Right lobe of liver (tissue), 6 donors: ENCODE results near the gene PTPRN2. TPM values are rescaled to one million over a fixed set of nuclear protein-coding genes. Genes with fewer than 3 reads are reported as not detected.

Experiments
- ATAC-seq, 4 donors: fragments of 200-7000 bp; cut with Tn5 transposase; one replicate each; pipeline ENCODE4 v1.9.1; 2020; ENCODE audit warnings: mild to moderate bottlenecking in 4 of 4, moderate library complexity in 4 of 4
- DNase-seq, 3 donors: peaks; one replicate each; pipeline ENCODE4 v3.0.0-alpha.2; 2020
- H3K27ac ChIP-seq, 3 donors: fragments of 200-600 bp; one replicate each; pipeline ENCODE4 v1.8.0; 2022
- H3K27me3 ChIP-seq, 2 donors: fragments of 200-600 bp; one replicate each; pipeline ENCODE4 v1.8.0; 2022
- H3K36me3 ChIP-seq, 4 donors: fragments of 200-600 bp; sonication (generic) in 1 of 4; one replicate each; pipeline versions ENCODE4 v1.5.1 to v1.8.0; 2017 to 2022; ENCODE audit warnings: control low read depth in 1 of 4
- H3K4me1 ChIP-seq, 4 donors: fragments of 200-600 bp; sonication (generic) in 1 of 4; one replicate each; pipeline versions ENCODE4 v1.5.1 to v1.8.0; 2017 to 2022; ENCODE audit warnings: control low read depth in 1 of 4
- H3K4me3 ChIP-seq, 3 donors: fragments of 200-600 bp; one replicate each; pipeline ENCODE4 v1.8.0; 2022
- H3K9me3 ChIP-seq, 4 donors: fragments of 200-600 bp; sonication (generic) in 1 of 4; one replicate each; pipeline versions ENCODE4 v1.5.1 to v1.8.0; 2017 to 2022; ENCODE audit warnings: control low read depth in 1 of 4
- CTCF ChIP-seq, 4 donors: fragments of 200-600 bp in 3 of 4; fragments of 450-650 bp in 1 of 4; IDR thresholded peaks; one replicate each; pipeline versions ENCODE4 v1.5.1 to v1.8.0; 2016 to 2022; ENCODE audit warnings: antibody characterized with exemption in 4 of 4, mild to moderate bottlenecking in 2 of 4
- POLR2A ChIP-seq: fragments of 450-650 bp; IDR thresholded peaks from one replicate; pipeline ENCODE4 v1.6.1; 2017; ENCODE audit warnings: antibody characterized with exemption, mild to moderate bottlenecking
- WGBS: methylation state at CpG from one replicate; pipeline ENCODE4 v1.1.6; 2018; ENCODE audit warnings: low coverage, low lambda C conversion rate; ENCODE audit not compliant: insufficient coverage; ENCODE audit errors: missing lambda C conversion rate; 5-methylcytosine and 5-hydroxymethylcytosine counted together
- intact Hi-C, 2 donors: fragments of 100-400 bp; cut with DNase I; formaldehyde crosslinking; loops; one replicate each; pipeline versions ENCODE4 v1.11.2 to v1.14.1; 2022
- total RNA-seq, 6 experiments: library from RNA; depleted of rRNA in 2 of 6; stranded (reverse); fragments of >200 nt in 2 of 6; fragmentation: NEBNext Ultra II Directional in 3 of 6; extraction: Animal tissue kit (Norgen Biotek cat#: 25700) in 3 of 6; gene quantifications; one replicate each; pipeline versions ENCODE4 v1.1.0 to v1.2.4, GENCODE V29; 2016 to 2023
- donor health status: DM: no; HTN: yes; CAD: no.
- donor health status: DM: no; HTN: no; CAD: no.
- donor health status: DM: no; HTN: no; CAD: no.
- donor health status: DM: no; HTN: yes; CAD: no.
- donor health status: DM: no; HTN: yes; CAD: no.

PTPRN2 gene
- total RNA-seq, 6 experiments from 2014 or later: 0.15 to 0.87 (median 0.67) TPM

- Histone ChIP-seq H3K4me1 (no peaks in the 10 kb centered on the region), H3K27me3 (no peaks in the 10 kb centered on the region), H3K36me3 (no peaks in the 10 kb centered on the region), H3K27ac (no peak overlapping the region), H3K9me3 (no peaks in the 10 kb centered on the region), H3K4me3 (no peak overlapping the region)
- no peak for ATAC-seq
- intact Hi-C loops: no loop called here
- DNase-seq: peak in 1 of 3 donors; percentile 31
- TF ChIP-seq CTCF (IDR thresholded peaks at IDR 0.05) (no peak), POLR2A (no peak)
Measured at GRCh38 chr7:158013085-158013668, 574.4 kb downstream of the PTPRN2 start.

GRCh38 chr7:158011941-158012340, 575.7 kb downstream of the PTPRN2 start:
- H3K27ac ChIP-seq: no peak overlapping the region
- TF ChIP-seq POLR2A (no peak), CTCF (IDR thresholded peaks at IDR 0.05) (no peak)
- no peak overlapping the region for H3K4me3 ChIP-seq
- H3K27me3 ChIP-seq: no peaks in the 10 kb centered on the region
- no peaks in the 10 kb centered on the region for H3K4me1 ChIP-seq
- DNase-seq: no peak
- H3K36me3 ChIP-seq: no peaks in the 10 kb centered on the region
- intact Hi-C loops: no loop called here
- ATAC-seq: no peak
- 67% methylated on average over 10 of the region's 11 CpGs for WGBS
- no peaks in the 10 kb centered on the region for H3K9me3 ChIP-seq

- Histone ChIP-seq H3K4me3 (no peak overlapping the region), H3K36me3 (no peaks in the 10 kb centered on the region), H3K4me1 (no peaks in the 10 kb centered on the region), H3K9me3 (no peaks in the 10 kb centered on the region), H3K27me3 (no peaks in the 10 kb centered on the region), H3K27ac (no peak overlapping the region)
- DNase-seq (no peak), ATAC-seq (no peak)
- TF ChIP-seq CTCF (IDR thresholded peaks at IDR 0.05) (peak in 1 of 4 donors; percentile 14), POLR2A (no peak)
- 30% methylated on average over 10 of the region's 11 CpGs for WGBS
- intact Hi-C loops: no loop called here
Measured at GRCh38 chr7:158010961-158011693, 576.5 kb downstream of the PTPRN2 start.

- no peak overlapping the region for H3K4me3 ChIP-seq
- DNase-seq: no peak
- 45% methylated on average over 8 of the region's 9 CpGs for WGBS
- H3K9me3 ChIP-seq: no peaks in the 10 kb centered on the region
- H3K4me1 ChIP-seq: no peaks in the 10 kb centered on the region
- intact Hi-C loops: no loop called here
- H3K36me3 ChIP-seq: no peaks in the 10 kb centered on the region
- ATAC-seq: no peak
- no peak for TF ChIP-seq POLR2A
- TF ChIP-seq CTCF (IDR thresholded peaks at IDR 0.05): no peak
- no peaks in the 10 kb centered on the region for H3K27me3 ChIP-seq
- H3K27ac ChIP-seq: no peak overlapping the region
Measured at GRCh38 chr7:158009886-158010285, 577.7 kb downstream of the PTPRN2 start.
